HEK293 (cell line): ENCODE data around the gene PMF1.

Source experiments
- CTCF ChIA-PET: fragments of 350-600 bp; formaldehyde crosslinking; extraction: SDS; loops from one replicate; lab custom pipeline; 2021; ENCODE audit warnings: antibody characterized with exemption; lab: Yijun Ruan, JAX
- POLR2A ChIA-PET: fragments of 300-600 bp; formaldehyde crosslinking; extraction: SDS; loops from one replicate; lab custom pipeline; 2020; ENCODE audit warnings: antibody characterized with exemption, inconsistent platforms; lab: Yijun Ruan, JAX
- H3K27ac ChIP-seq: fragments of 200-500 bp; sonication (Bioruptor generic); 2 replicates; pipeline ENCODE4 v1.5.1; 2014; ENCODE audit warnings: low read depth, low read length, control low read depth, inconsistent platforms; ENCODE audit errors: extremely low read depth
- H3K36me3 ChIP-seq, 2 experiments: fragments of 200-500 bp in 1 of 2; sonication (Bioruptor generic) in 1 of 2; 1 replicate in 1 of 2; 2 replicates in 1 of 2; pipeline ENCODE4 v1.5.1; 2014 to 2017; ENCODE audit warnings: inconsistent platforms in 2 of 2, low read length in 2 of 2; ENCODE audit not compliant: control insufficient read depth in 2 of 2, insufficient read depth in 1 of 2
- H3K4me1 ChIP-seq: fragments of 200-500 bp; sonication (Bioruptor generic); 2 replicates; pipeline ENCODE4 v1.5.1; 2014; ENCODE audit warnings: mild to moderate bottlenecking, low read length, inconsistent platforms; ENCODE audit not compliant: control insufficient read depth, insufficient read depth
- H3K4me3 ChIP-seq: 2 replicates; pipeline ENCODE4 v1.5.1; 2011; ENCODE audit warnings: low read depth, mild to moderate bottlenecking, control low read depth, low read length, moderate library complexity
- H3K9me3 ChIP-seq: fragments of 200-500 bp; sonication (Bioruptor generic); 2 replicates; pipeline ENCODE4 v1.5.1; 2014; ENCODE audit warnings: low read depth, low read length, inconsistent platforms; ENCODE audit not compliant: control insufficient read depth, insufficient read depth
- ELK4 ChIP-seq: IDR thresholded peaks from 2 replicates; pipeline ENCODE4 v1.6.1; 2011; ENCODE audit warnings: mild to moderate bottlenecking, low read depth, low read length, borderline replicate concordance
- PRDM6 ChIP-seq: fragments of 450-650 bp; formaldehyde crosslinking; IDR thresholded peaks from 2 replicates; pipeline ENCODE4 v1.5.1; 2017; ENCODE audit warnings: missing biosample characterization, missing genetic modification characterization
- SCRT2 ChIP-seq: fragments of 450-650 bp; formaldehyde crosslinking; IDR thresholded peaks from 2 replicates; pipeline ENCODE4 v1.5.1; 2016; ENCODE audit warnings: missing biosample characterization, missing genetic modification characterization
- TSHZ1 ChIP-seq: fragments of 450-650 bp; formaldehyde crosslinking; IDR thresholded peaks from 2 replicates; pipeline ENCODE4 v1.5.1; 2016; ENCODE audit warnings: missing biosample characterization, missing genetic modification characterization, borderline replicate concordance
- YY1 ChIP-seq: fragments of 450-650 bp; formaldehyde crosslinking; IDR thresholded peaks from 2 replicates; pipeline ENCODE4 v1.5.1; 2018; ENCODE audit warnings: missing biosample characterization, missing genetic modification characterization
- ZBTB21 ChIP-seq: fragments of 450-650 bp; formaldehyde crosslinking; IDR thresholded peaks from 2 replicates; pipeline ENCODE4 v1.5.1; 2017; ENCODE audit warnings: missing biosample characterization, missing genetic modification characterization
- ZBTB44 ChIP-seq: fragments of 450-650 bp; IDR thresholded peaks from 2 replicates; pipeline ENCODE4 v1.5.1; 2018; ENCODE audit warnings: missing biosample characterization, mild to moderate bottlenecking, missing genetic modification characterization
- ZNF138 ChIP-seq: fragments of 450-650 bp; formaldehyde crosslinking; IDR thresholded peaks from 2 replicates; pipeline ENCODE4 v1.5.1; 2016; ENCODE audit warnings: missing biosample characterization, missing genetic modification characterization, borderline replicate concordance
- ZNF175 ChIP-seq: fragments of 450-650 bp; formaldehyde crosslinking; IDR thresholded peaks from 2 replicates; pipeline ENCODE4 v1.5.1; 2016; ENCODE audit warnings: missing biosample characterization, missing genetic modification characterization
- ZNF19 ChIP-seq: fragments of 450-650 bp; formaldehyde crosslinking; IDR thresholded peaks from 2 replicates; pipeline ENCODE4; 2016; ENCODE audit warnings: missing biosample characterization, missing genetic modification characterization, low read depth
- ZNF302 ChIP-seq: fragments of 450-650 bp; formaldehyde crosslinking; IDR thresholded peaks from 2 replicates; pipeline ENCODE4 v1.5.1; 2016; ENCODE audit warnings: missing biosample characterization, missing genetic modification characterization, low read depth
- ZNF324 ChIP-seq: fragments of 450-650 bp; formaldehyde crosslinking; IDR thresholded peaks from 2 replicates; pipeline ENCODE4 v1.5.1; 2016; ENCODE audit warnings: missing biosample characterization, missing genetic modification characterization
- ZNF37A ChIP-seq: fragments of 450-650 bp; IDR thresholded peaks from 2 replicates; pipeline ENCODE4 v1.5.1; 2018; ENCODE audit warnings: missing biosample characterization, missing genetic modification characterization
- ZNF391 ChIP-seq: fragments of 450-650 bp; formaldehyde crosslinking; IDR thresholded peaks from 2 replicates; pipeline ENCODE4 v1.5.1; 2016; ENCODE audit warnings: low read depth, missing biosample characterization, missing genetic modification characterization, borderline replicate concordance
- ZNF394 ChIP-seq: fragments of 450-650 bp; formaldehyde crosslinking; IDR thresholded peaks from 2 replicates; pipeline ENCODE4 v1.5.1; 2016; ENCODE audit warnings: missing biosample characterization, missing genetic modification characterization, mild to moderate bottlenecking, moderate library complexity, borderline replicate concordance
- ZNF488 ChIP-seq: fragments of 450-650 bp; formaldehyde crosslinking; IDR thresholded peaks from 2 replicates; pipeline ENCODE4 v1.5.1; 2016; ENCODE audit warnings: missing biosample characterization, missing genetic modification characterization
- ZNF501 ChIP-seq: fragments of 450-650 bp; formaldehyde crosslinking; IDR thresholded peaks from 2 replicates; pipeline ENCODE4 v1.5.1; 2016; ENCODE audit warnings: missing biosample characterization, missing genetic modification characterization
- ZNF510 ChIP-seq: fragments of 450-650 bp; formaldehyde crosslinking; IDR thresholded peaks from 2 replicates; pipeline ENCODE4 v1.5.1; 2018; ENCODE audit warnings: mild to moderate bottlenecking, missing genetic modification characterization, missing biosample characterization; ENCODE audit not compliant: insufficient replicate concordance
- ZNF544 ChIP-seq: fragments of 450-650 bp; formaldehyde crosslinking; IDR thresholded peaks from 2 replicates; pipeline ENCODE4 v1.5.0; 2017; ENCODE audit warnings: missing biosample characterization, missing genetic modification characterization
- ZNF596 ChIP-seq: fragments of 450-650 bp; IDR thresholded peaks from 2 replicates; pipeline ENCODE4 v1.5.0; 2018; ENCODE audit warnings: missing biosample characterization, mild to moderate bottlenecking, missing genetic modification characterization, moderate library complexity
- ZNF664 ChIP-seq: fragments of 450-650 bp; formaldehyde crosslinking; IDR thresholded peaks from 2 replicates; pipeline ENCODE4 v1.5.1; 2016; ENCODE audit warnings: missing biosample characterization, missing genetic modification characterization
- ZNF670 ChIP-seq: fragments of 450-650 bp; formaldehyde crosslinking; IDR thresholded peaks from 2 replicates; pipeline ENCODE4 v1.5.1; 2016; ENCODE audit warnings: missing biosample characterization, missing genetic modification characterization, low read depth
- ZNF692 ChIP-seq: fragments of 450-650 bp; formaldehyde crosslinking; IDR thresholded peaks from 2 replicates; pipeline ENCODE4 v1.5.1; 2016; ENCODE audit warnings: missing biosample characterization, missing genetic modification characterization
- ZNF830 ChIP-seq: fragments of 450-650 bp; IDR thresholded peaks from 2 replicates; pipeline ENCODE4 v1.5.0; 2018; ENCODE audit warnings: missing biosample characterization, missing genetic modification characterization, low read depth, mild to moderate bottlenecking, moderate library complexity

The PMF1 gene

GRCh38 chr1:156279837-156280236, 67.0 kb downstream of the PMF1 start:
- peaks cover 29 to 62% of the 10 kb centered on the region in 2 experiments; a peak in 2 of 3 replicates for H3K36me3 ChIP-seq
- ChIA-PET CTCF (interaction anchor here (0.6 to 2.2 kb wide), 4 partner anchors 8 to 109 kb away, joined by 3 to 9 read pairs (median 3); no protein-coding TSS in a partner anchor), POLR2A (interaction anchor here (0.5 kb wide), 1 partner anchor 51 kb away, joined by 3 read pairs; no protein-coding TSS in a partner anchor)
- no peaks in the 10 kb centered on the region for H3K9me3 ChIP-seq
- H3K27ac ChIP-seq, result no peak overlapping the region
- H3K4me1 ChIP-seq, result peaks cover 4% of the 10 kb centered on the region; the same call in 1 of the 2 replicates
- H3K4me3 ChIP-seq, result no peak overlapping the region
- no peak for TF ChIP-seq ZNF510 (tag by site-specific recombination)
- TF ChIP-seq ZNF664, result peak; percentile 93
- TF ChIP-seq ZNF19, result no peak
- TF ChIP-seq ZNF830, result no peak
- no peak for TF ChIP-seq ZNF488 (tag by site-specific recombination)
- TF ChIP-seq, all 188 proteins: peak for 1

- H3K27ac ChIP-seq, result peak overlapping the region; percentile 67; the same call in 1 of the 2 replicates
- ChIA-PET POLR2A (interaction anchor here (0.9 to 1.7 kb wide), 3 partner anchors 21 to 42 kb away, joined by 4 to 6 read pairs (median 4); no protein-coding TSS in a partner anchor), CTCF (interaction anchor here (1.1 to 2.2 kb wide), 4 partner anchors 10 to 185 kb away, joined by 3 to 9 read pairs (median 6); no protein-coding TSS in a partner anchor)
- peaks cover 4% of the 10 kb centered on the region; the same call in 1 of the 2 replicates for H3K4me1 ChIP-seq
- peak overlapping the region; percentile 91 for H3K4me3 ChIP-seq
- no peaks in the 10 kb centered on the region for H3K9me3 ChIP-seq
- H3K36me3 ChIP-seq, result peaks cover 14 to 62% of the 10 kb centered on the region in 2 experiments; a peak in 2 of 3 replicates
- TF ChIP-seq ZNF302 (tag by site-specific recombination), result no peak
- no peak for TF ChIP-seq ZNF544
- no peak for TF ChIP-seq ZBTB21 (tag by site-specific recombination)
- TF ChIP-seq ZNF324, result no peak
- no peak for TF ChIP-seq ZNF138 (tag by site-specific recombination)
- TF ChIP-seq ZNF501 (tag by site-specific recombination), result no peak
- no peak for TF ChIP-seq YY1 (tag by site-specific recombination)
- TF ChIP-seq ZNF394 (tag by site-specific recombination), result no peak
- no peak for TF ChIP-seq ZNF175 (tag by site-specific recombination)
- TF ChIP-seq ZBTB44 (tag by site-specific recombination), result no peak
- no peak for TF ChIP-seq TSHZ1 (tag by site-specific recombination)
- no peak for TF ChIP-seq ZNF37A
- TF ChIP-seq PRDM6, result no peak
- no peak for TF ChIP-seq ZNF692 (tag by site-specific recombination)
- no peak for TF ChIP-seq ELK4
- TF ChIP-seq ZNF510 (tag by site-specific recombination), result no peak
- TF ChIP-seq ZNF670 (tag by site-specific recombination), result no peak
- no peak for TF ChIP-seq ZNF391
- no peak for TF ChIP-seq SCRT2 (tag by site-specific recombination)
- no peak for TF ChIP-seq ZNF596 (tag by site-specific recombination)
These were observed 68.5 kb downstream of the PMF1 start for GRCh38 chr1:156281281-156281680.
